ENCODE data around the gene GPR148.
"Not testable (repeated sequence)": the region's sequence is repeated elsewhere in the genome, so short reads cannot be mapped to it uniquely, and the experiment has no call there.

DNA sequence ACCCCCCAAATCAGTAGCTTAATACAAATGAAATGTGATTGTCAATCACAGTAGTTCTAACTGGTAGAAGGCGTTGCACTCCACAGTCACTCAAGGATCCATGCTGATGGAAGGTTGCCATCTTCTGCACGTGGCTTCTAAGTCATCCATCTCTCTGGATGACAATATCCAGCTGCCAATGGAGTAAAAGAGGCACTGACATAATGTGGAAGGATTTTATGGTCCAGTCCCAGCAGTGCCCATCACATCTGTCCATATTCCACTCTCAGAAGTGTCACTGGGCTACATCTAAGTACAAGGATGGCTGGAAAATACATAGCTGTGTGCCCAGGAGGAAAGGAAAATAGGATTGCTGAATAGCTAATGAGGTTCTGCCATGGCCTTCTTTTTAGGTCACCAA, 14.1 kb upstream of the GPR148 start:
- TF ChIP-seq, protein P1, sequence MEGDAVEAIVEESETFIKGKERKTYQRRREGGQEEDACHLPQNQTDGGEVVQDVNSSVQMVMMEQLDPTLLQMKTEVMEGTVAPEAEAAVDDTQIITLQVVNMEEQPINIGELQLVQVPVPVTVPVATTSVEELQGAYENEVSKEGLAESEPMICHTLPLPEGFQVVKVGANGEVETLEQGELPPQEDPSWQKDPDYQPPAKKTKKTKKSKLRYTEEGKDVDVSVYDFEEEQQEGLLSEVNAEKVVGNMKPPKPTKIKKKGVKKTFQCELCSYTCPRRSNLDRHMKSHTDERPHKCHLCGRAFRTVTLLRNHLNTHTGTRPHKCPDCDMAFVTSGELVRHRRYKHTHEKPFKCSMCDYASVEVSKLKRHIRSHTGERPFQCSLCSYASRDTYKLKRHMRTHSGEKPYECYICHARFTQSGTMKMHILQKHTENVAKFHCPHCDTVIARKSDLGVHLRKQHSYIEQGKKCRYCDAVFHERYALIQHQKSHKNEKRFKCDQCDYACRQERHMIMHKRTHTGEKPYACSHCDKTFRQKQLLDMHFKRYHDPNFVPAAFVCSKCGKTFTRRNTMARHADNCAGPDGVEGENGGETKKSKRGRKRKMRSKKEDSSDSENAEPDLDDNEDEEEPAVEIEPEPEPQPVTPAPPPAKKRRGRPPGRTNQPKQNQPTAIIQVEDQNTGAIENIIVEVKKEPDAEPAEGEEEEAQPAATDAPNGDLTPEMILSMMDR (IDR thresholded peaks at IDR 0.05): not testable (repeated sequence)
- not testable (repeated sequence) for TF ChIP-seq POLR2A (IDR thresholded peaks at IDR 0.05)
